Body of pancreas (tissue), 4 donors: ENCODE measurements around the gene MYOCOS.

Experiments used
- POLR2A ChIP-seq, 3 donors: fragments of 450-650 bp; IDR thresholded peaks; one replicate each; pipeline ENCODE4 v1.6.1; 2016; ENCODE audit warnings: antibody characterized with exemption in 3 of 3, mild to moderate bottlenecking in 2 of 3
- TF ChIP-seq, protein P1 (sequence below), 7 experiments: fragments of 450-650 bp in 4 of 7; fragments of 200-600 bp in 3 of 7; sonication (generic) in 3 of 7; IDR thresholded peaks; one replicate each; pipeline ENCODE4 v1.5.1; 2016 to 2019; ENCODE audit warnings: antibody characterized with exemption in 7 of 7

DNA sequence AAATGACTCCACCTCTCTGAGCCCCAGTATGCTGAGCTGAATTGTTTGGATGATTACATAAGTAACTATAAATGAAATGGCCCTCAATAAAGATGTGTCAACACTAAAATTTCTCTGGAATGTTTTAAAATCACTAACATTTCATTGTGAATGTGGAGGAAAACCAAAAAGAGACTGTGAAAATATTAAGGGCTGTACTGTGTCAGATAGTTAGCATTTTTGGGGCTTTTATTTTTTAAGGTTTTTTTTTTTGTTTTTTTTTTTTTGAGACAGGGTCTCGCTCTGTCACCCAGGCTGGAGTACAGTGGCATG is 24.2 kb downstream of the MYOCOS start:
- TF ChIP-seq, protein P1, sequence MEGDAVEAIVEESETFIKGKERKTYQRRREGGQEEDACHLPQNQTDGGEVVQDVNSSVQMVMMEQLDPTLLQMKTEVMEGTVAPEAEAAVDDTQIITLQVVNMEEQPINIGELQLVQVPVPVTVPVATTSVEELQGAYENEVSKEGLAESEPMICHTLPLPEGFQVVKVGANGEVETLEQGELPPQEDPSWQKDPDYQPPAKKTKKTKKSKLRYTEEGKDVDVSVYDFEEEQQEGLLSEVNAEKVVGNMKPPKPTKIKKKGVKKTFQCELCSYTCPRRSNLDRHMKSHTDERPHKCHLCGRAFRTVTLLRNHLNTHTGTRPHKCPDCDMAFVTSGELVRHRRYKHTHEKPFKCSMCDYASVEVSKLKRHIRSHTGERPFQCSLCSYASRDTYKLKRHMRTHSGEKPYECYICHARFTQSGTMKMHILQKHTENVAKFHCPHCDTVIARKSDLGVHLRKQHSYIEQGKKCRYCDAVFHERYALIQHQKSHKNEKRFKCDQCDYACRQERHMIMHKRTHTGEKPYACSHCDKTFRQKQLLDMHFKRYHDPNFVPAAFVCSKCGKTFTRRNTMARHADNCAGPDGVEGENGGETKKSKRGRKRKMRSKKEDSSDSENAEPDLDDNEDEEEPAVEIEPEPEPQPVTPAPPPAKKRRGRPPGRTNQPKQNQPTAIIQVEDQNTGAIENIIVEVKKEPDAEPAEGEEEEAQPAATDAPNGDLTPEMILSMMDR (IDR thresholded peaks at IDR 0.05) = no peak
- no peak for TF ChIP-seq POLR2A (IDR thresholded peaks at IDR 0.05)
